AG04449 (cell line): ENCODE data around the gene M6PR.
"Not testable (repeated sequence)": the region's sequence is repeated elsewhere in the genome, so short reads cannot be mapped to it uniquely, and the experiment has no call there.

ENCODE experiments used
- CTCF ChIA-PET: fragments of 350-600 bp; formaldehyde crosslinking; extraction: SDS; loops from one replicate; lab custom pipeline; 2021; ENCODE audit warnings: antibody characterized with exemption; lab: Yijun Ruan, JAX
- POLR2A ChIA-PET: fragments of 400-600, 350-600 bp; formaldehyde crosslinking; extraction: SDS; loops from one replicate; lab custom pipeline; 2020; ENCODE audit warnings: antibody characterized with exemption, inconsistent platforms; lab: Yijun Ruan, JAX
- DNase-seq: peaks from one replicate; pipeline ENCODE4 v3.0.0-alpha.2; 2010; ENCODE audit warnings: low read depth, low spot score
- H3K4me3 ChIP-seq: 2 replicates; pipeline ENCODE4 v1.5.1; 2011; ENCODE audit warnings: low read depth, mild to moderate bottlenecking, control low read depth, low read length
- TF ChIP-seq, protein P1 (sequence below): IDR thresholded peaks from one replicate; pipeline ENCODE4 v1.5.1; 2011; ENCODE audit warnings: mild to moderate bottlenecking, moderate library complexity, low read length, control low read depth, inconsistent platforms; ENCODE audit not compliant: insufficient read depth; ENCODE audit errors: missing control alignments

The M6PR gene

DNA sequence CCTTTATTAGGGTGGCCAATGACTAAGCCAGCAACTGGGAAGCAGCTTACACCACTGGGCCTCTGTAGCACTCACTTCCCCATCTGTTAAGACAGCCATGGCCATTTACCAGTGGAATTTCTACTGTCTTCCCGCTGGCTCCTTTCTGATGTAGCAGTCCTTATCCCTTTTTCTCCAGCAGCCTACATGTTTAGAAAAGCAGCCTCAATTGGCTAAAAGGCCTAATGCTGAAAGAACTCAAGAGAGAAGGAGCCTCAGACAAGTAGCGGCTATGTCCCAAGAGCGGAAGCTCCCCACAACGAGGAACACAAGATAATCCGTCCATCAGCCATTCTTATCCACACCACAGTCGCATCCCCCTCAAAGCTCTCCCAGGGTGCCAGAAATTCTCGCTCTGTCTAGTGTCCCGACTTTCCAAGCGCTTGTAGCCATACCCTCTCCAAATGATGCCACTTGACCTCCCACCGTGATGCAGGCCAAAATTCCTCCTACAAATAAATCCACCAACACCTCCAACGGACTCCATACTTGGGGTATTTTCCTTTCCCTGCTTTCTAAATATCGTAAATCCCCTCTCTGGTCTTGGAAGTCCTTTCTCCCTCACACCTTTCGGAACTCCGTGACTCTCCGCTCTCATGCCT lies 624 bp downstream of the M6PR start:
- peak overlapping the region; percentile 95 for H3K4me3 ChIP-seq
- POLR2A ChIA-PET, result interaction anchor here (1.0 to 1.7 kb wide), 5 partner anchors 10 to 320 kb away, joined by 3 to 8 read pairs (median 4); no protein-coding TSS in a partner anchor
- CTCF ChIA-PET, result interaction anchor here (0.8 to 3.1 kb wide), 8 partner anchors 12 to 404 kb away, joined by 3 to 13 read pairs (median 5); no protein-coding TSS in a partner anchor
- TF ChIP-seq, protein P1, sequence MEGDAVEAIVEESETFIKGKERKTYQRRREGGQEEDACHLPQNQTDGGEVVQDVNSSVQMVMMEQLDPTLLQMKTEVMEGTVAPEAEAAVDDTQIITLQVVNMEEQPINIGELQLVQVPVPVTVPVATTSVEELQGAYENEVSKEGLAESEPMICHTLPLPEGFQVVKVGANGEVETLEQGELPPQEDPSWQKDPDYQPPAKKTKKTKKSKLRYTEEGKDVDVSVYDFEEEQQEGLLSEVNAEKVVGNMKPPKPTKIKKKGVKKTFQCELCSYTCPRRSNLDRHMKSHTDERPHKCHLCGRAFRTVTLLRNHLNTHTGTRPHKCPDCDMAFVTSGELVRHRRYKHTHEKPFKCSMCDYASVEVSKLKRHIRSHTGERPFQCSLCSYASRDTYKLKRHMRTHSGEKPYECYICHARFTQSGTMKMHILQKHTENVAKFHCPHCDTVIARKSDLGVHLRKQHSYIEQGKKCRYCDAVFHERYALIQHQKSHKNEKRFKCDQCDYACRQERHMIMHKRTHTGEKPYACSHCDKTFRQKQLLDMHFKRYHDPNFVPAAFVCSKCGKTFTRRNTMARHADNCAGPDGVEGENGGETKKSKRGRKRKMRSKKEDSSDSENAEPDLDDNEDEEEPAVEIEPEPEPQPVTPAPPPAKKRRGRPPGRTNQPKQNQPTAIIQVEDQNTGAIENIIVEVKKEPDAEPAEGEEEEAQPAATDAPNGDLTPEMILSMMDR, result no peak
- DNase-seq, result no peak

DNA sequence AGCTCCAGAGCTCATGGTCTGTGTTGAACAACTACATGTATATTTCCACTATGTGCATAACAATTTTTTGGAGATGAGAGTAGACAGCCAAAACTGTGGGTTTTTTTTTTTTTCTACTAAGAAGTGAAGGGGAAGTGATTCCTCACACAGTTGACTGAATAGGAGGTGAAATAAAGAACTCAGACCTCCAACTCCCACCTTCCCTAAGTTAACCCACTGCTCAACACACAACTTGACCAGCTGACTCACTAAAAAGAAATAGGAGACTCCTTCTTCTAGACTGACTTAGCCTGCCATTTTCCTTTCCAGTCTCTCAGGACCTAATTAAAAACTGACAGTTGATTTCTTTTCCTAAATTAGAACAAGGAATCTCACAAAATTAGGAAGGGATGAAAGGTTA lies 1.7 kb downstream of the M6PR start:
- DNase-seq, result no peak
- POLR2A ChIA-PET, result no interaction called here
- TF ChIP-seq, protein P1, result no peak
- no peak overlapping the region for H3K4me3 ChIP-seq
- CTCF ChIA-PET, result interaction anchor here (1.3 to 3.1 kb wide), 2 partner anchors 57 to 290 kb away, joined by 4 to 13 read pairs; no protein-coding TSS in a partner anchor

DNA sequence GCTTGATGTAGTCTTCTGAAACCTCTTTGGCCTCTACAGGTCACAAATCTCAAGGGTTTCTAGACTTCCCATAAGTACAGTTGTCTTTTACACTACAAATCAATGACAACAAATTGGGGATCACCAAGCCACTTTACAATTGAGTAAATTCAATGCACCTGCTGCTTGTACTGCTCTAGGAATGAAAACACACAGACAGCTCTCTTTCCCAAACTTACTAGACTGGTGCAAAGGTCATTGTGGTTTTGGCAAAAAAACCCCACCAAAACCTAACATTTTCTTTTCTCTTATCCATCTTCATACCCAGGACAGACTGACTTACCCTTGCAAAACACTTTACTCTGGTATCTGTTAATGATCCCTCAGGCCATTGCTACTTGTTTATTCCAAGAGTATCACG lies 2.7 kb downstream of the M6PR start:
- POLR2A ChIA-PET, result no interaction called here
- H3K4me3 ChIP-seq, result no peak overlapping the region
- CTCF ChIA-PET, result interaction anchor here (1.2 to 3.1 kb wide), 2 partner anchors 56 to 92 kb away, joined by 3 to 13 read pairs; no protein-coding TSS in a partner anchor
- no peak for DNase-seq
- TF ChIP-seq, protein P1, result no peak

DNA sequence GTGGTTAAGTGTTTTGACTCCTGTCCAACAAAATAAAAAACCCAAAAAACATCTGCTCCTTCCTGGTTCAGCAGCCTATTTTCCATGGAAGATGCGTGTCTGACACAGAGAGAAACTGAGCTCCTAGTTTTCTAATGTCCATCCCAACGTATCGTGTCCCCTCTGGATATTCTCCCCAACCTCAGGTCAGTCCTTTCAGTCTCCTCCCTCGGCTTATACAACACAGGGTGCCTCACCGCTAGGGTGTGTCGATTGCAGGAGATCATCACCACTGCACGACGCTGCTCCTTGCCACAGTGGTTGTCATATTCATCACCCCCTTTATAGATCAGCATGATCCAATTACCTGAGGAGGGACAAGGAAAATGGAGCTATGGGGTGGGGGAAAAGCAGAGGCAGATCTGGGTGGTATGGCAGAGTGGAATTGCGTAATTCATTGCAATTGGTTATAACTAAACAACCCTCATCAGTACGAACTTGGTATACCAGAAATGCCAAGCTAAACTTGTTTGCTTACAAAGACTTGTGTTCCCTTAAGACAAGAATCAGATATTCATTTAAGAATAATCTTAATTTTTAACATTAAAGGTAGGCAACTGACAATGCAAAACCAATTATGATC lies 5.8 kb downstream of the M6PR start:
- no peak for DNase-seq
- H3K4me3 ChIP-seq, result no peak overlapping the region
- TF ChIP-seq, protein P1, result no peak
- CTCF ChIA-PET, result no interaction called here
- POLR2A ChIA-PET, result no interaction called here

DNA sequence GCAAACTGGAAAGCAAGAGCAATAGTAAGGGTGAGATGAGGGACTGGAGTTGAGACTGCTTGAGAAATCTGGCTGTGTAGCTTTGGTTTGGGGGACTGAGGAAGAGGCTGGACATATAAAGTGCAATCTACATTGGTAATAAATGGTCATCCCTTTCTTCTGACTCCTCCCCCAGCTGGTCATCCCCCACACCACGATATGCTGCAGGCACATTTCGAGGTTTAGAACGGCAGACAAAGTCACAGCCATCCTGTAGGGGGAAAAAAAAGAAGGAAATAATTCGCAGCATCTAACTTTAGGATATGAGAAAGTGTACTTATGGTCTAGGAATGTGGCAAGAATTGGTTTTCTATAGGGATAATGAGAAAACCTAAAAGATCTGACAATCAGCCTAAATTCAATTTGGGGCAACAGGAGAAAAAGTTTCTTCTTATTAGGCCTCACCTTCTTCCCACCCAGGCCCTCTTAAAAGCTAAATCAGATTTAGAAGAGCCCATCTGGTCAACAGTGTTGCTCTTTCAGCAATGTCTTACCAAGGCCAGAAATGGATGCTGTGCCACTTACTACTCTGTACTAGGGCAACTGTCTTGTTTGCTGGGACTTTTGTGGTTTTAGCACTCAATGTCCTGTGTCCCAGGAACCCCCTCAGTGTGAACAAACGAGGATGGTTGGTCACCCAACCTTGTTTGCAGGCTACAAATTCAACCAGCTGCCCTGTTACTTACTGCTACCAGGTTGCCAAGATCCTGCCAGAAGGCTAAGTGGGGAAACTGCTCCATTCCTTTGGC lies 7.6 kb downstream of the M6PR start:
- CTCF ChIA-PET, result interaction anchor here (1.9 kb wide), 1 partner anchor 51 kb away, joined by 4 read pairs; no protein-coding TSS in a partner anchor
- no peak for DNase-seq
- TF ChIP-seq, protein P1, result no peak

DNA sequence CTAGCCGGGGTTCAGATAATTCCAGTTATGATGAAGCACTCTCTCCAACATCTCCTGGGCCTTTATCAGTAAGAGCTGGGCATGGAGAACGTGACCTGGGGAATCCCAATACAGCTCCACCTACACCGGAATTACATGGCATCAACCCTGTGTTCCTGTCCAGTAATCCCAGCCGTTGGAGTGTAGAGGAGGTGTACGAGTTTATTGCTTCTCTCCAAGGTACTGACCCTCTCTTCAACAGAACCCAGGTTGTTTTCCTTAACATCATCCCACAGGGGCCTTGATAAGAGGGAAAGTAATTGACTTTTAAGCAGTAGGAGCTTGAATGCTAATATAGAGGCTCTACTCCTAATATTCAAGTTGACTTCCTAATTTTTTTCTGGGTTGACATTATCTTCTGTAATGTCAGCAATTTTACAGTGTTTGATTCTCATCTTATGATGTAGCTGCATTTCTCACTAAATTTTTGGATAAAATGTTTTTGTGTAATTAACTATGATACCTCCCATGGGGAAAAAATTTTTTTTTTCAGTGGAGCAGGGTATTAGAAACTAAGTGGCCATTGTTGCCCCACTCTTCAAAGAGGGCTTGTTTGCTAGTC lies 11.5 kb downstream of the M6PR start:
- POLR2A ChIA-PET, result interaction anchor here (1.5 to 1.6 kb wide), 2 partner anchors 11 to 12 kb away, joined by 3 to 4 read pairs; partner anchors contain the start of gene M6PR
- not testable (repeated sequence) for DNase-seq, H3K4me3 ChIP-seq
- CTCF ChIA-PET, result interaction anchor here (0.6 to 1.3 kb wide), 2 partner anchors 47 to 413 kb away, joined by 3 to 4 read pairs; no protein-coding TSS in a partner anchor

More for the DNA sequence above, 7.6 kb downstream of the M6PR start:
- POLR2A ChIA-PET, result no interaction called here
- H3K4me3 ChIP-seq, result no peak overlapping the region
